Measurements from ENCODE around the gene ITIH2.

- TF ChIP-seq POLR2A (IDR thresholded peaks at IDR 0.05; ENCODE audit: low read length) (no peak), GATA1 (IDR thresholded peaks at IDR 0.05; ENCODE audit: low read depth, low read length) (no peak)
Measured at GRCh38 chr10:7679256-7679655, 23.9 kb upstream of the ITIH2 start.
